Fibroblast of skin of right quadriceps (primary cell): Measurements from ENCODE around the gene PRKCE.
"Not testable (repeated sequence)": the region's sequence is repeated elsewhere in the genome, so short reads cannot be mapped to it uniquely, and the experiment has no call there.

ENCODE experiments used
- DNase-seq: peaks from one replicate; pipeline ENCODE4 v3.0.0-alpha.2; 2013

PRKCE gene

DNA sequence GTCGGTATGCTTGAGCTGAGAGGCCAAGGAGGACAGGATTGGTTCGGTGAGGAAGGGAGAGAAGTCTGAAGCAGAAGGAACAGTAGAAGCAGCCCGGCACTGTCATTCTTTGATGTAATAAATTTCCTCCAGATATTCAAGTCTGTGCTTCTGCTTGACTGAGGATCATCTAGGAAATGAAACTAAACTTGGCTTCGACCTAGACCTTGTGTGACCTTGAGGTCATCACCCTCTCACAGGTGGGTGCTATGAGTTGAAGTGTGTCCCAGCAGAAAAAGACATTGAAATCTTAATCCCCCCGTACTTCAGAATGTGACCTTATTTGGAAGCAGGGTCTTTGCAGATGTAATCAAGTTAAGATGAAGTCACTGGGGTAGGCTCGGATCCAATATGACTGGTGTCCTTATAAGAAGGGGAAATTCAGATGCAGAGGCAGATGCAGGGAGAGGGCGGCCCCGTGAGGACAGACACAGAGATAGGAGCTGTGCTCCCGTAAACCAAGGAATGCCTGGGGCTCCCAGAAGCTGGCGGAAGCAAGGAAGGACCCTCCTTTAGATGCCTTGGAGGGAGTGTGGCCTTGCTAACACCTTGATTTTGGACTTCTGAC, 49.0 kb downstream of the PRKCE start:
- peak; percentile 15 for DNase-seq

GRCh38 chr2:45705233-45705632, 53.8 kb downstream of the PRKCE start:
- no peak for DNase-seq

DNA sequence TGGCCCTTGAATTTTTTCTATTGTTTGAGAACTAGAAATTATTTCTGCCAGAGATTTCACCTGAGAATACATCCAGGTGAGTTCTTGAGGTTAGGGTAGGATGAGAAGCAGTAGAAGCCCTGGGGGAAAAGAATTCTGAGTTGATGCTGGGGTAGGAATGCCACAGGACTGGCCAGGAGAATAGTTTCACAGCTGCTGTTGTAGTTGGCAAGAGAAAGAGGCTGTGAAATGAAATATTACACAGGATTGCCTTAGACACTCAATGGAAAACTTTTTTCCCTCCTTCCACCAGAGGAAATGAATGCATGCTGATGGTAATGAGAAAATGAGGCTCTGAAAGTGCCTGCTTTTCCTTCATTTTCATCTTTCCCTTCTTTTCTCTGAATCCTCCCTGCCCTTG, 54.6 kb downstream of the PRKCE start:
- DNase-seq = peak; percentile 45

- DNase-seq = no peak
Measured at GRCh38 chr2:45707006-45707405, 55.5 kb downstream of the PRKCE start.

- no peak for DNase-seq
Measured at GRCh38 chr2:45707661-45708060, 56.2 kb downstream of the PRKCE start.

DNA sequence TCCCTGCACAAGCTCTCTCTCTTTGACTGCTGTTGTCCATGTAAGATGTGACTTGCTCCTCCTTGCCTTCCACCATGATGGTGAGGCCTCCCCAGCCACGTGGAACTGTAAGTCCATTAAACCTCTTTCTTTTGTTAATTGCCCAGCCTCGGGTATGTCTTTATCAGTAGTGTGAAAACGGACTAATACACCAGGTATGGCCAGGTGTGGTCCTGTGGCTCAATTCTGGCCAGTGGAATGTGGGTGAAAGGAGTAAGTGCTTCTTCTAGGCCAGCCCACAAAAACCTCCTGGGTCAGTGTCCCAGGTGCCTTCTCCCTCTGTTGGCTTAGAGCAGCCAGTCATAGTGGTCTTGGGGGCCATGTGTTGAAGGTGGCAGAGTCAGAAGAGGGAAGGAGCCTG, 57.0 kb downstream of the PRKCE start:
- DNase-seq = no peak

DNA sequence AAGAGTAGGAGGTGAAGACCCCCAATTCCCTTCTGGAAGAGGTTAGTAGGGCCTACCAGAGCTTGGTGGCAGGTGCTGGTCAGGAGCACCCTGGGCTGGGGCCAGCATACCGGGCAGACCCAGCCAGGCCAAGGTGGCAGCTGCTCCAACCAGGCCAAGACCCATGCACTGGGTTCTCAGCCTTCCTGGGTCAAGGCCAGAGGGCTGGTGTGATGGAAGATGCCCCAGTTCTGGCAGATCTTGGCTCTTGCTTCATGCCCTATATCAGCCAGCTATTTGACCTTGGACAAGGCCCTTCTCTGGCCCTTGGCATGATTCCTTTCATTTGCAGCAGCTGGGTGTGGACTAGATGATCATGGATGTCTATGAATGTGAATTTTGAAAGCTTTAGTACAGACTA, 57.7 kb downstream of the PRKCE start:
- DNase-seq = no peak

DNA sequence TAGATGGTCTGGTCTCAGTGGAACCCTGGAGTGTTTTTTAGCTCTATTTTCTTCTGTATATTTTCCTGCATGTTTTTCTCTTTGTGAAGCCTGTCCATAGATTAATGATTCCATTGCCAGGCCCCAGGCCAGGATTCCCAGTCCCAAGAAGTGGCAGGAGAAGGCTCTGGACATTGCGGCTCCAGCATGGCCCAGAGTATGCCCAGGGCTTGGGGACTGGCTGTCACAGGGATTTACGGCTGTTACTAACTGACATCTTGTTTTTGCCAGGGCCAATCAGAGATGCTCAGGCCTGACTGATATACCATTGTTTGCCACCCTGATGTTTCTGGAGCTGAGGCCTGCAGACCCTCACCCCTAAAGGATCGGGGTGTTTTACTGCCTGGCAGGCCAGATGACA, 59.0 kb downstream of the PRKCE start:
- DNase-seq = no peak

GRCh38 chr2:45711224-45711623, 59.7 kb downstream of the PRKCE start:
- DNase-seq = no peak

DNA sequence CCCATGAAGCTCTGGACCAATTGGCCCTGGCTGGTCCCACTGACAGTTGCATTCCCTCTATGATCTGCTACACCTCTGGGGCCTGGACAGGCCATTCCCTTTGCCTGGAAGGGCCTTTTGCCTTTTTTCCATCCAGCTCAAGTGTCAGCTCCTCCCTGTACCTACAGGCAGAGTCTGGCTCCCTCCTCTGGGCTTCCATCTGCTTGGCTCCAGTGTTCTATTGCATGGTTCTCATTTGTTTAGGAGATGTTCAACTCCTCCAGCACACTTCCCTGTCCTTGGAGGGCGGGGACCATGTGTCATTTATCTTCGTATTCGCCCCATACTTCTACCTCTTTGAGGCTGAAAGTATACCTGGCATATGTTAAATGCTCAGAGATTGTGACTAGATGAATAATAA, 61.1 kb downstream of the PRKCE start:
- DNase-seq = no peak

- no peak for DNase-seq
Measured at GRCh38 chr2:45713136-45713535, 61.7 kb downstream of the PRKCE start.

GRCh38 chr2:45713591-45713990, 62.1 kb downstream of the PRKCE start:
- DNase-seq = no peak

DNA sequence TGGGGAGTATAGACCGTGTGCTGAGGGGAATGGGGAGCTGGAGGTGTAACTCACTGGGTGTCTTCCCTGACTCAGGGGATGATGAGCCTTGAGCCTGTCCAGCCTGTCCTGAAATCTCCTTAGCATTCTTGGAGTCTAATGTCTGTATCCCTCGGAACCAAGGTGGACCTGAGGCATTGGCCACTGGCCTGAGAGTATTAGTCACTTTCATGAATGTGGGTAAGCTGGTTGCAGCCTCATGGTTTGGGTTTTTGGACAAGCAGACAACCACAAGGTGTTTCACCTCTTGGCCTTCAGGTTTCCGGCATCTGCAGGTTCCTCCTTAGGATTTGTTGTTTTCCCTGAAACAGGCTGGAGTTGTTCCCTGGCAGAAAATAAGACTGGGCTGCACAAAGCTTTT, 63.2 kb downstream of the PRKCE start:
- DNase-seq = no peak

DNA sequence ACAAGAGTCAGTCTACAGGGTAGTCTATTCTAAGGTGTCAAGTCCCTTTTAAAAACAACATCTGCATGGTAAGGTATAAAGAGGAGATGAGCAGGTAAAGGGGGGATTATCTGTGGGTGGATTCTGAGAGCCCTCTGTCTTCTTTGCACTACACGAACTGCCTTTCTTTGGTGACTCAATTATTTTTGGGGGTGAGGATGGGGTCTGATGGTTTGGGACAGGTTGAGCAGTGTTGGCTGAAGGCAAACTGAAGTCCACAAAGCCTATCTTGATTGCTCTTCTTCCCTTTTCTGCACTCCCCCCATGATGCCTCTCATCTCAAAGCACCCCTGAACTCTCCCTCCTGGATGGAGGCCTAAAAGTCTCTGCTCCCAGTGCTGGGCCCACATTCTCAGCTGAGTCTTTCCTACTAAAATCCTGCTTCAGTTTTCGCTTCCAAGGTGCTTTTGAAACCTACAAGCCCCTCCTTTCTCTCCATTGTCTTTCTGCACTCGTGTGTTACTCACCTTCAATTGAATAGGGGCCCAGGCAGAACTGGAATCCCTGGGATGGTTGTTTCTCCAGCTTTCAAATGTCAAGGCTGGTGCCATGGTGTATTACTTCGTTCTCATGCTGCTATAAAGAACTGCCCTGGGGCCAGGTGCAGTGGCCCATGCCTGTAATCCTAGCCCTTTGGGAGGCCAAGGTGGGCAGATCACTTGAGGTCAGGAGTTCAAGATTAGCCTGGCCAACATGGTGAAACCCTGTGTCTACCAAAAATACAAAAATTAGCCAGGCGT, 64.3 kb downstream of the PRKCE start:
- DNase-seq = no peak

DNA sequence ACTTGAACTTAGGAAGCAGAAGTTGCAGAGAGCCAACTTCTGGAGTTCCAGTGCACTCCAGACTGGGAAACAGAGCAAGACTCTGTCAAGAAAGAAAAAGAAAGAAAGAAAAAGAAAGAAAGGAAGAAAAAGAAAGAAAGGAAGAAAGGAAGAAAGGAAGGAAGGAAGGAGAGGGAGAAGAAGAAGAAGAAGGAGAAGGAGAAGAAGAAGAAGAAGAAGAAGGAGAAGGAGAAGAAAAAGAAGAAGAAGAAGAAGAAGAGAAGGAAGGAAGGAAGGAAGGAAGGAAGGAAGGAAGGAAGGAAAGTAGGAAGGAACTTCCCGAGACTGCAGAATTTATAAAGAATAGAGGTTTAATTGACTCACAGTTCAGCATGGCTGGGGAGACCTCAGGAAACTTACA, 65.0 kb downstream of the PRKCE start:
- DNase-seq = not testable (repeated sequence)

- DNase-seq = no peak
Measured at GRCh38 chr2:45716915-45717314, 65.4 kb downstream of the PRKCE start.

DNA sequence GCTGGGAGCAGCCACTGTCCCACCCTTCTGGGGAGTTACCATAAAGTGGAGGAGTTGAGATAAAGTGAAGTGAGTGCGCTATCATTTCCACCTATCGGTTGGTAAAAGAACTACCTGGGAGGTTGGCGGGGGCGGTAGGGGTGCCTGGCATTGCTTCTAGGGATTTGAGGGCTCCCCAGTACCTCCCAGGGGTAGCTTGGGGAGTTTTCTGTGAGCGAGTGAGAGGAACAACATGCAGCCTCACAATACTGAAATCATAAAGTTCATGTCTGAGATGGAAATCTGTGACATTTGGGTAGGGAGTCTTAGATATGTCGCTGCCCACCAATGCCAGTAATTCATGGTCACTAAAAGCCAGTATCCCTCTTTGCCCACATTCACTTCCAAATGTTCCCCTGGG, 68.7 kb downstream of the PRKCE start:
- no peak for DNase-seq

DNA sequence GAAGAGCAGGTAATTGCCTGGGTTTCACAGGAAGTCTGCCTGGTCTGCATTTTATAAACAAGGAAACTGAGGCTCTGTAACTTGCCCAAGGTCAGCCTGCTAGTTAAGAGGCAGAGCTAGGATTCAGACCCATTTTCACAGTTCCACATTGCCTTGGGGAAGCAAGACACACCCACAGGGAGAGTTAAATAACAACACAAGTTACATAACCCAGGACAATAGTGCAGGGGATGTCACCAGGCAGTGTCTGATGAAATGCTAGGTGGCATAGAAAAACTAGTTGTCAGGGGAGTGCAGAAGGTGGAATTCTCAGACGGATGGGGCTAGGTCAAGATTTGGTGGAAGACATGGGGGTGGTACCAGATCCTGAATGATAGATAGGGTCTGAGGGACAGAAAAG, 69.7 kb downstream of the PRKCE start:
- no peak for DNase-seq

DNA sequence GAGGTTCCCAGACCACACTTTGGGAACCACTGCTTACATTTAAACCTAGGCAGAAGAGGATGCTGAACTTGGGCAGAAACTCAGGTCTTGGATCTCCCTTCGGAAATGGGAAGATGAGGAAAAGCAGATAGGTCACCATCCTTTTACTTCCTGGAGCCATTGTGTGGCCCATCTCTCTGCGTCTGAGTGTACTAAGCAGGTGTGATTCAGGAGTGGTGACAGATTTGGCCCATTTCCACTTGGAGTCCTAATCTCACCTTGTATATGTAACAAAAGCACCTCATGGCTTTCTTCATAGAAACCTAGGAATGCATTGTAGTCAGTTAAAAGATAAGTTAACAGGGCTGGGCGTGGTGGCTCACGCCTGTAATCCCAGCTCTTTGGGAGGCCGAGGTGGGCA, 71.0 kb downstream of the PRKCE start:
- DNase-seq = no peak

DNA sequence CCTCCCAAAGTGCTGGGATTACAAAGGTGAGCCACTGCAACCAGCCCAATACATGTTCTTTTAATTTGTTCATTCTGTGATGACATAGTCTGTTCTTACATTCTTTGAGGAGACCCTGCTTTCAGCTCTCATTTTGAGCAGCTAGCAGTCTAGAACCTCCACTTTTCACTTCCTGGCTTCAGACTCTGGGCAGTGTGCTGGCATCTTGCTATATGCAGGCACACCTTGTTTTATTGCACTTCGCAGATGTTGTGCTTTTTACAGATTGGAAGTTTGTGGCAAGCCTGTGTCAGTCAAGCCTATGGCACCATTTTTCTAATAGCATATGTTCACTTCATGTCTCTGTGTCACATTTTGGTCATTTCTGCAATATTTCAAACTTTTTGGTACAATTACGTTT, 72.4 kb downstream of the PRKCE start:
- DNase-seq = no peak

- no peak for DNase-seq
Measured at GRCh38 chr2:45724335-45724734, 72.9 kb downstream of the PRKCE start.

- DNase-seq = no peak
Measured at GRCh38 chr2:45725731-45726130, 74.3 kb downstream of the PRKCE start.

DNA sequence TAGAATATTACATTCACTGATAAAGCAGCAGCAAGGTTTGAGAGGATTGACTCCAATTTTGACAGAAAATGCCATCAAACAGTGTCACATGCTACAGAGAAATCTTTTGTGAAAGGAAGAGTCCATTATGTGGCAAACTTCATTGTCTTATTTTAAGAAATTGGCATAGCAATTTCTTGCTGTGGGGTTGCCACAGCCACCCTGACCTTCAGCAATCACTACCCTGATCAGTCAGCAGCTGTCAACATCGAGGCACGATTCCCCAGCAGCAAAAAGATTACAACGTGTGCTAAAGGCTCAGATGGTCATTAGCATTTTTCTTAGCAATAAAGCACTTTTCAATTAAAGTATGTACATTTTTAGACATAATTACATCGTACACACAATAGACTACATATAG, 74.7 kb downstream of the PRKCE start:
- DNase-seq = no peak

- no peak for DNase-seq
Measured at GRCh38 chr2:45728458-45728942, 77.0 kb downstream of the PRKCE start.
